Neural progenitor cell (in vitro differentiated cells): ENCODE results near the gene MCCC1.
"Not testable (repeated sequence)": the region's sequence is repeated elsewhere in the genome, so short reads cannot be mapped to it uniquely, and the experiment has no call there.

ENCODE experiments used
- EZH2 ChIP-seq: fragments of 200-600 bp; sonication (generic); IDR thresholded peaks from 2 replicates; pipeline ENCODE4 v1.6.1; 2017; ENCODE audit warnings: antibody characterized with exemption, mild to moderate bottlenecking, moderate library complexity
- TF ChIP-seq, protein P1 (sequence below): fragments of 200-600 bp; sonication (generic); IDR thresholded peaks from 2 replicates; pipeline ENCODE4 v1.5.1; 2017; ENCODE audit warnings: antibody characterized with exemption, mild to moderate bottlenecking

- TF ChIP-seq, protein P1, sequence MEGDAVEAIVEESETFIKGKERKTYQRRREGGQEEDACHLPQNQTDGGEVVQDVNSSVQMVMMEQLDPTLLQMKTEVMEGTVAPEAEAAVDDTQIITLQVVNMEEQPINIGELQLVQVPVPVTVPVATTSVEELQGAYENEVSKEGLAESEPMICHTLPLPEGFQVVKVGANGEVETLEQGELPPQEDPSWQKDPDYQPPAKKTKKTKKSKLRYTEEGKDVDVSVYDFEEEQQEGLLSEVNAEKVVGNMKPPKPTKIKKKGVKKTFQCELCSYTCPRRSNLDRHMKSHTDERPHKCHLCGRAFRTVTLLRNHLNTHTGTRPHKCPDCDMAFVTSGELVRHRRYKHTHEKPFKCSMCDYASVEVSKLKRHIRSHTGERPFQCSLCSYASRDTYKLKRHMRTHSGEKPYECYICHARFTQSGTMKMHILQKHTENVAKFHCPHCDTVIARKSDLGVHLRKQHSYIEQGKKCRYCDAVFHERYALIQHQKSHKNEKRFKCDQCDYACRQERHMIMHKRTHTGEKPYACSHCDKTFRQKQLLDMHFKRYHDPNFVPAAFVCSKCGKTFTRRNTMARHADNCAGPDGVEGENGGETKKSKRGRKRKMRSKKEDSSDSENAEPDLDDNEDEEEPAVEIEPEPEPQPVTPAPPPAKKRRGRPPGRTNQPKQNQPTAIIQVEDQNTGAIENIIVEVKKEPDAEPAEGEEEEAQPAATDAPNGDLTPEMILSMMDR = not testable (repeated sequence)
- not testable (repeated sequence) for TF ChIP-seq EZH2
Observed at GRCh38 chr3:183066891-183067290, 32.4 kb downstream of the MCCC1 start.
